PC-3 (cell line): ENCODE results near the gene KCNK3.

Experiments
- EZH2 ChIP-seq: fragments of 300-600 bp; sonication (generic); IDR thresholded peaks from one replicate; pipeline ENCODE4 v1.6.1; 2017; ENCODE audit warnings: antibody characterized with exemption, mild to moderate bottlenecking, low read length; ENCODE audit not compliant: unreplicated experiment
- TF ChIP-seq, protein P1 (sequence below): fragments of 300-600 bp; sonication (generic); conservative IDR thresholded peaks from 2 replicates; pipeline ENCODE4 v1.5.1; 2017; ENCODE audit warnings: antibody characterized with exemption, low read depth, mild to moderate bottlenecking, low read length

GRCh38 chr2:26666671-26667070 is 25.9 kb upstream of the KCNK3 start:
- TF ChIP-seq, protein P1, sequence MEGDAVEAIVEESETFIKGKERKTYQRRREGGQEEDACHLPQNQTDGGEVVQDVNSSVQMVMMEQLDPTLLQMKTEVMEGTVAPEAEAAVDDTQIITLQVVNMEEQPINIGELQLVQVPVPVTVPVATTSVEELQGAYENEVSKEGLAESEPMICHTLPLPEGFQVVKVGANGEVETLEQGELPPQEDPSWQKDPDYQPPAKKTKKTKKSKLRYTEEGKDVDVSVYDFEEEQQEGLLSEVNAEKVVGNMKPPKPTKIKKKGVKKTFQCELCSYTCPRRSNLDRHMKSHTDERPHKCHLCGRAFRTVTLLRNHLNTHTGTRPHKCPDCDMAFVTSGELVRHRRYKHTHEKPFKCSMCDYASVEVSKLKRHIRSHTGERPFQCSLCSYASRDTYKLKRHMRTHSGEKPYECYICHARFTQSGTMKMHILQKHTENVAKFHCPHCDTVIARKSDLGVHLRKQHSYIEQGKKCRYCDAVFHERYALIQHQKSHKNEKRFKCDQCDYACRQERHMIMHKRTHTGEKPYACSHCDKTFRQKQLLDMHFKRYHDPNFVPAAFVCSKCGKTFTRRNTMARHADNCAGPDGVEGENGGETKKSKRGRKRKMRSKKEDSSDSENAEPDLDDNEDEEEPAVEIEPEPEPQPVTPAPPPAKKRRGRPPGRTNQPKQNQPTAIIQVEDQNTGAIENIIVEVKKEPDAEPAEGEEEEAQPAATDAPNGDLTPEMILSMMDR, result no peak
- no peak for TF ChIP-seq EZH2
